ENCODE data around the gene WNT10A.

WNT10A gene

DNA sequence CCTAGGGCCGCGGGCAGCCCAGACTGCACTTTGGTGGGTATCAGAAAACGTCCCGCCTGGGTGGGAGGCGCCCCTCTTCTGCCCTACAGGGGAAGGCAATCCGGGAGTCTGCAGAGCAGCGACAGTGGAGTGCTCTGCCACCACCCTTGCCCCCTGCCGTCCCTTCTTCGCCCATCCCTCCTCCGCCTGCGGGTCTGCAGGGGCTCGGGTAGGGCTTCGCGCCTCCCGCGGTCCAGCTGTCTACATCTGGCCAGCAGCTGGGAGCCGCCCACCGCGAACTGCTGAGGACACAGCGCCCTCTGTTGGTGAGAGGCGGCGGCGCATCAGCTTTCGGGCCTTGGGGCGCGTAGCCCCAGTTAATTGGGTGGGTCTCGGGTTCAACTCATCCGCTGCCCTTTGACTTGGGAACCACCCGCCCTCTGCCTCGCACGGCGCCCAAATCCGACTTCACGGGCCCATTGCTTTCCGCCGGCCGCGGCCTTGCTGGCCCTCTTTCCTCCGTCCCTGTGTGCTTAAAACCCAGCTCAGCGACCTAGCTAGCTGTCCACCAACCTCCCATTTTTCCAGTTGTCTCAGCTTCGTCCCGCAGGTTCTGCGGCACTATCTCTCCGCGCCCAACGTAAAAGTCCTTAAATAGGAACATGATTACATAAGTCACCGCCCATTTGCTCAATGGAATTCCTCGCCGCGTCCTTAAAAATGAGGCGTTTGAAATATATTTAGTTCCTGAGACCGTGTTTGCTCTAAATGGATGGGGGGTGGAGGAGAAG, 17.6 kb downstream of the WNT10A start:
- Histone ChIP-seq H3K4me3 (peak overlapping the region; percentile 60), H3K27ac (no peak overlapping the region)
- DNase-seq (ENCODE audit: low spot score), result no peak
- TF ChIP-seq CTCF (IDR thresholded peaks at IDR 0.05), result peak; percentile 94

GRCh38 chr2:218899147-218899546, 18.5 kb downstream of the WNT10A start:
- H3K27ac ChIP-seq, result no peak overlapping the region
- no peak for TF ChIP-seq CTCF (IDR thresholded peaks at IDR 0.05)
- no peak overlapping the region for H3K4me3 ChIP-seq
- no peak for DNase-seq (ENCODE audit: low spot score)

DNA sequence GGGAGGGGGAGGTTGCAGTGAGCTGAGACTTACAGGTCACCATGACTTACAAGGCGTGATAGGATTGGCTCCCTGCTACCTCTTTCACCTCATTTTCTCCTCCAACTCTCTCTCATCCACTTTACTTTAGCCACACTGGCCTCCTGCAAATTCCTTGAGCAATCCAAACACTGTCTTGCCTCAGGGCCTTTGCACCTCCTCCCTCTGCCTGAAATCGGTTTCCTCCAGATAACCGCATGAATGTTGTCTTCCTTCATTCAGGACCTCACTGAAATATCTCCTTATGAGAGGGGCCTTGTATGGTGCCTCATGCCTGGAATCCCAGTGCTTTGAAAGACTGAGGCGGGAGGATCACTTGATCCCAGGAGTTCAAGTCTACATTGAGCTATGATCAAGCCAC, 21.8 kb downstream of the WNT10A start:
- H3K4me3 ChIP-seq, result no peak overlapping the region
- H3K27ac ChIP-seq, result no peak overlapping the region
- no peak for TF ChIP-seq CTCF (IDR thresholded peaks at IDR 0.05)
- DNase-seq (ENCODE audit: low spot score), result no peak

DNA sequence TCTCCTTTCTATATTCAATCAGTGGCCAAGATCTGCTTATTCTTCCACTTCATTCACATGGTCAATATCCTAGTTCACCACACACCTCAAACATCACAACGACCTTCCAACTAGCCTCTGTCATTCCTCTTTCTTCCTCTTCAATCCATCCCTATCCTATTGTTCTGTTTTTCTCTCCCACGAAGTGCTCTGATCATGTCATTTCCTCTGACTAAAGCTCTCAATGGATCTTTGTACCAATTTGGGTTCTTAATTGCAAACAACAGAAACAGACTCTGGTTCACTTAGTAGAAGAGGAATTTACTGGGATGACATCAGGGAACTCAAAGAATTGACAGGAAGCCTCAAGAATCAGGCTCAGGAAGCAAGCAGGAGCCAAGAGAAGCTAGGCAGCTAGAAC, 23.5 kb downstream of the WNT10A start:
- TF ChIP-seq CTCF (IDR thresholded peaks at IDR 0.05), result no peak
- no peak for DNase-seq (ENCODE audit: low spot score)
- no peak overlapping the region for H3K4me3 ChIP-seq
- no peak overlapping the region for H3K27ac ChIP-seq

DNA sequence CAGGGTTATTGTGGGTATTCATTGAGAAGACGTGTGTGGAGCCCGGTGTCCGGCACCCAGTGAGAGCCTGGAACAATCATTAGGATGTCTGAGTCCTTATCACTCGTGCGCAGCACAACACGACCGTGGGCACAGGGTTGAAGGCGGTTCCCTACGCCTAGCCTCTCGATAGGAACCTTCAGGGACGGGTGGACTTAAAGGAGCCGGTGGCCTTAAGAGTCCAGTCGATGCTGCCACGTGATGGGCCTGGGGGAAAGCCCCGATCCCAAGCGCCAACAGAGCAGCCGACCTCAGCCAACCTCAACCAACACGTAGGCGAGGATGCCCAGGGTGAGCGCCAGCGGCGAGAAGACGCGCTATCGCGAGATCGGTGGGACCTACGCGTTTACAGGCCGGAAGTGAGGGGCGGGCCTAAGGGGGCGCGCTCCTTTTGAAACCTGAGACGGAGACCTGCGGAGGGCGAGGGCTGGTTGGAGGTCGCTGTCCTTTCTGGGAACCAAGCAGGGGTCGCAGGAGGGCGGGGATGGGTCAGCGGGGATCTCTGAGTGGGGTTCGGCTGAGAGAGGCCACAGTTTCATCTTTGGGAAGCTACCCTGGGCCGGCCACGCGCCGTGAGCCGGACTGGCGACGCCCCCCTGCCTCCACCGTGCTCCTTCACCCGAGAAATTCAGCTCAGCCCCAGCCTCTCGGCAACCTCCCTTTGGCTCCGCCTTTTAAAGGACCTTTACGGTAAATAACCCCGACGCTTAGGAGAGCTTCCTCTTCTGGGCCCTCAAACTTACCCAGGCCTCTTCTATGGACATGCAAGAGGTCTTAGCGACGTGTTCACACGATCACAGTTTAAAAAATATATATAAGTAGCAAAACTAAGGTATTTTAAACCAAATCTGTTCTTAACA, 28.3 kb downstream of the WNT10A start:
- no peak for TF ChIP-seq CTCF (IDR thresholded peaks at IDR 0.05)
- DNase-seq (ENCODE audit: low spot score), result peak; percentile 85
- peak overlapping the region; percentile 72 for H3K4me3 ChIP-seq
- no peak overlapping the region for H3K27ac ChIP-seq

DNA sequence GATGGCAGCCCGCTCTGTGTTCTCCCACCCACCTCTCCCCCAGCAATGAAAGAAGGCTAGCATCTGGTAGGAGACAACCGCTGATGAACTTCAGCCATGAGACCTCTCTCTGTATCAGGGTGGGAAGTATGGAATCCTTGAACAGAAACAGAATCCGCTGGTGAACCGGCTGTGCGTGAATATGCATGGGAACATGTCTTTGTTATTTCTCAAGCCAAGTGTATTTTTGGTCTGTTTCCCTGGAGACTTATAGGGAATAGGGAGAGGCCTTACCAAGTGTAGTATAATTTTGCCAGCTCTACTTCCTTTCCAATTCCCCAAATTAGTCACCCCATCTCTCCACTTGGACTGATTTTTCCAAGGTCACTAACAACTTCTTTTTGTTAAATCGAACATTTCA, 30.1 kb downstream of the WNT10A start:
- TF ChIP-seq CTCF (IDR thresholded peaks at IDR 0.05), result no peak
- H3K4me3 ChIP-seq, result no peak overlapping the region
- no peak for DNase-seq (ENCODE audit: low spot score)
- H3K27ac ChIP-seq, result no peak overlapping the region

Data from coronary artery (tissue), 2 donors.